AML-193 (cell line): ENCODE results near the gene RGS11.
A peak's percentile ranks its signal among the peaks of the same experiment; 100 is the strongest.

Source experiments
- DNase-seq, 2 experiments: peaks; one replicate each; lab custom pipeline; 2025; lab: John Stamatoyannopoulos, UW

Gene RGS11

GRCh38 chr16:275786-276232 is at the start of gene RGS11:
Gene RGS11 (minus strand): TSS chr16:275944. CDS start chr16:275911, 33 bp downstream.
- DNase-seq, result no peak

DNA sequence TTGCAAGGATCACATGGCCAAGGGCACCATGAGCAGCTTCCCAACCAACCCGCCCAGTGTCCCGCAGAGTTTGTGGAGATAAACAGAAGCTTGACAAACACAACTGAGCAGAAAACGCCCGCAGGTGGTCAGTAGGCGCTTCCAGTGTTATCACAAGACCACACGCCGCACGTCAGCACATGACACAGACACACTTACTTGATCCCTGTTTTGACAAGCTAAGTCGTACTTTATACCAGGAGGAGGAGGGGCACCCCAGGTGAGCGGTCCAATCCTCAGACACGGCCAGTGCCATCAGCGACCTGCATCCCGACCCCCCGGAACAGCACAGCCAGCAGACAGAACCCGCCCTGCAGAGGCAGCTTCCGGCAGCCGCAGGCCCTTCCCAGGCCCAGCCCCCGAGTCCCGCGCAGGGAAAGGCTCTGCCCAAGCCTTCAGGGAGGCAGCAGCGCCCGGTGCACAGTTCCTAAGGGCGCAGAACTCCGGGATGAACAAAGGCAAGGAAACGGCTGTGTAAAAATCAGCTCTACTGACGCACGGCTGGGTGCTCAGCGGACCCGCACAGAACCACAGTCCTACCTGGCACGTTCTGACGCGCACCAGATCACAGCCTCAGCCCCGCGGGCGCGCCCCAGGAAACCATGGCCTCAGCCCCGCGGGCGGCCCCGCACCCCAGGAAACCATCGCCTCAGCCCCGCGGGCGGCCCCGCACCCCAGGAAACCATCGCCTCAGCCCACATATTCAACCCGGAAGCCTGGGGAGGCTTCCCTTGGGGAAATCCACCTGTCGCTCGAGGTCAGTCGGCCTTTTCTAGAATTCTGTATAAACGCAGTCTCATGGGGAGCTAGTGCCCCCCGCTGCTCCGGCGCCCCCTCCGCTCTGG is 48.9 kb upstream of the RGS11 start:
- no peak for DNase-seq

GRCh38 chr16:324201-324450 is 48.4 kb upstream of the RGS11 start:
- no peak for DNase-seq

GRCh38 chr16:322476-323143 is 46.9 kb upstream of the RGS11 start:
- no peak for DNase-seq

GRCh38 chr16:321532-321931 is 45.8 kb upstream of the RGS11 start:
- DNase-seq, result no peak

GRCh38 chr16:320206-320605 is 44.5 kb upstream of the RGS11 start:
- DNase-seq, result no peak

DNA sequence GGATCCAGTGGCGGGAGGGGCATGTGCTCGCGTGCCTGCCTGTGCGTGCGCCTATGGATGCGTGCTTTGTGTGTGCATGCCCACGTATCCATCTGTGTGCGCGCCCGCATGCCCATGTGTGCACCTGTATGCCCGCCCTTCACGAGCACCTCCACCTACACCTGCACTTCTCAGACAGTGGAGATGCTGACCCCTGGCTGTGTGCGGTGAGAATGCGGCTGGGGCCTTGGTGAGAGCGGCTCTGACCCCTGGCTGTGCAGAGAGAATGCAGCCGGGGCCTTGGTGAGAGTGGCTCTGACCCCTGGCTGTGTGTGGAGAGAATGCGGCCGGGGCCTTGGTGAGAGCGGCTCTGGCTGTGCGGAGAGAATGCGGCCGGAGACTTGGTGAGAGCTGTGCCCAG is 42.9 kb upstream of the RGS11 start:
- no peak for DNase-seq

DNA sequence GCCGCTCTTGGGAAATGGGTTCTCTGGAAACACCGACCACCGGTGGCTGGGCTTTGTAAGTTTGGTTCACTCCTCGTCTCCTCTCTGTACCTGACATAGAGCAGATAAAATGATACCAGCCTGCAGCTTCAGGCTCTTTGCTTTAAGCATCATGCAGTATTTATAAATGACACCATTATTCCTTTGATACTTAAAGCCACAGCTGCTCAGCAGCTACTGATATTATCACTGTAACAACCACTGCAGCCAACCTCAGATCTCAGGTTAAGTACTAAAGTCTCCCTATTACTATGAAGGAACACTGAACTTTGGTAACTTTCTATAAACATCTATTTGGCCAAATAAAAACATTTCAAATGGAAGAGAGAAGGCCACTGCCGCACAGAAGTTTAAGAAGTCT is 41.8 kb upstream of the RGS11 start:
- no peak for DNase-seq

- DNase-seq, result no peak
Observed at GRCh38 chr16:316741-317464, 41.2 kb upstream of the RGS11 start.

DNA sequence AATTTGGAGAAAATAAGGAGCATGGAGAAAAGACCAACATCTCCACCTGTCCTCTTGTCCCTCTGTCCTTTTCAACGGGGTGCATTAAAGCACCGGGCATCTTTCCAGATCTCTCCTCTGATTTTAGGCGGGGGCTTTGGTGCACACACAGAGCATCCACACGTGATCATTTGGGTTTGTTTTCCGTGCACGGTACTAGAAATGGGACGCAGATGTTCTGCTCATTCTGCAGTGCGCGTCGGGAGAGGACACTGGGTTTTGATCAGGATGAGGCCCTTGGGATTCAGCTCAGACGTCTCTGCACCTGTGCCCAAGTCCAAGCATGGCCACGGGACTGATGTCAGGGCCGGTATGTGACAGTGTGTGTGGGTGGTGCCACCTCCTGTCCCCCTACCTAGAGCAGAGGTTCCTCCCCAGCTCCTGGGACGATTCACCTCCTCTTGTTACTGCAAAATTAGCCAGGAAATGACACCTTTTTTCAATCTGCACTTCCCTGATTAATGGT is 39.1 kb upstream of the RGS11 start:
- DNase-seq, result no peak

GRCh38 chr16:314351-314750 is 38.6 kb upstream of the RGS11 start:
- no peak for DNase-seq

DNA sequence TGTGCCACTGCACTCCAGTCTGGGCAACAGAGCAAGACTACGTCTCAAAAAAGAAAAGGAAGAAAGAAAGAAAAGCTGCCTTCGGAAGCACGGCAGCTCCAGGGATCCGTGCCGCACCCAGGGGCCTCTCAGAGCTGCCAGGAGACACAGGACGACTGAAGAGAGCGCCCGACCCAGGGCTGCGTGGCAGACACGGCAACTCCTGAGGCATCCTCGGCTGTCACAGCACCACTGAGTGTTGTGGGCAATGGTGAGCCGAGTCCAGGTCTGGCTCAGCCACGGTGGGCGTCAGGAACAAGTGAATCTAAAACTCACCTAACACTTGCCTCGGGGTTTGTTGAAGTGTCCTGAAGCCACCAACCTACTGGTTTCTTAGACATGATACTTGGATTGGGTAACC is 36.0 kb upstream of the RGS11 start:
- no peak for DNase-seq

GRCh38 chr16:309476-309875 is 33.7 kb upstream of the RGS11 start:
- no peak for DNase-seq

- no peak for DNase-seq
Observed at GRCh38 chr16:307691-308312, 32.1 kb upstream of the RGS11 start.

DNA sequence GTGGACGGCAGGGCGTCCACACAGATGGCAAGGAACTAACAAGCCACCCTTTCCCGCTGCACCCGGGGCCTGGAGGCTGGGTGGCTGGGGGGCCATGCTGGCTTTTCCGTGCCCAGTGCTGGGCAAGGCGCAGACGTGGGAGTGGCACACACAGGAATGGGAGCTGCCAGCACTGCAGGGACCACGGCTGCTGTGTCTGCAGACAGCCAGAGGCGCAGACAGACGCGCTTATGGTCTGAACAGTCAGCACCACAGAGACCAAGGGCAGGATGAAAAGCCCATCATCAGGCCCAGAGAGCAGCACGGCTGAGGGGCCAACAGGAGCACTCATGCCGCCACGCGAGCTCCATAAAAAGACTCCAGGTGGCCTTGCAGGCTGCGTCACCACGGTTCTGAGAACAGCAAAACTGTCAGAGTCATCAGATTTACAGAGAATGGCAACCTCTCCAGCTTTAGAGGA is 31.2 kb upstream of the RGS11 start:
- DNase-seq, result no peak

DNA sequence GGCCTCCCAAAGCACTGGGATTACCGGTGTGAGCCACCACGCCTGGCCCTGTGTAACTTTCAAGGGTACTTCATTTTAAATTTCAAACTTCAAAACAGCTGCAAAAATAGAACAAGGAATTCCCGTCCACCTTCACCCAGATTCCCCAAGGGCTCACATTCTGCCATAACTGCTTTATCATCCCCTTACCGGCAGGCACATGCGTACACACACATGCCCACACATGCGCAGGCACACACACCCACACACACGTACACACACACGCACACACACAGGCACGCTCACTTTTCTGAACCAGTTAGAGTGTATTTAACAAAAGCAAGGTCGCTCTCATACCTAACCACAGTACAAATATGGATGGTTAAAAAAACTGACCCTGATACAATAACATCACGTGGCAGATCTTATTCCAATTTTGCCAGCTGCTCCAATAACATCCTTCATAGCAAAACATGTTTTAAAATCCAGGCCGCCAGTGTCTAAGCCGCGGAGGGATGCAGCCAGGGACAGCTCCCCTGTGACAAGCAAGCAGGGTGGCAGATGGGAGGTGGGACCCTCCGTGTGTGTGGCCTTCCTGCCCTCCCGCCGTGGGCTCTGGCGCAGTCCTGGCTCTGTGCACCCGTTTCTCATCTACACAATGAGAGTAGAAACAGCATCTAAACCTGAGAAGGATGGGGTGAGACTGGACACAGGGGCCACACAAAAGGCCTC is 30.3 kb upstream of the RGS11 start:
- no peak for DNase-seq

DNA sequence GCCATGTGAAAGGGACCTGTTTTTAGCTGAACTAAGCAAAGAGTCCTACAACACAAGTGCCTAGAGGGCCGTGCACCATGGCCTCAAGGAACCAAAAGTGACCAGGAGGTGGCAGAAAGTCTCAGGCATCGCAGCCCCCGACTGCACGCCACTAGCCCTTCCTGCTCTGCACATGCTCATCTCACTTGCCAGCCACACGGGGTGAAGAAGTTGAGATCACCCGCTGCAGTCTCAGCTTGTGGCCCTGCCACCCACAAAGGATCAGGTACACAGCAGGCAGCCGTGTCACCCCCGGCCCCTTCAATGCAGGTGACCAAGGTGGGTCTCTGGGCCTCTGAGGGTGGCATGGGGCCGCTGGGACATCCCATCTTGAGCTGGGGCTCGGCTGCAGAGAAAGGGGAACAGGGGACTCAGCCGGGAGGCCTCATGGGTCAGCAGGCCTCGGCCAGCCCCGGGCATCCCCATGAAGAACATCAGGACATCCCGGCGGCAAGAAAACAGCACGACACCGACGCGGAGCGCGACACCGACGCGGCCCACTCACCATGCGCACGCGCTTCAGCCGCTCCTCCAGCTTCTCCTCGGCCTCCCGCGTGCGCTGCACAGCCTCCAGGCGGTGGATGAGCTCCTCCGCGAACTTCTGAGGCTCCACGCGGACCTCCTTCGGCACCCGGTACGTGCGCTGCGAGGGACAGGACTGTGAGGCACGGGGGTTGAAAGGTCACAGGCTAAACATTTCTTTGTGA is 28.2 kb upstream of the RGS11 start:
- DNase-seq, result peak in 1 of 2 experiments; percentile 4

DNA sequence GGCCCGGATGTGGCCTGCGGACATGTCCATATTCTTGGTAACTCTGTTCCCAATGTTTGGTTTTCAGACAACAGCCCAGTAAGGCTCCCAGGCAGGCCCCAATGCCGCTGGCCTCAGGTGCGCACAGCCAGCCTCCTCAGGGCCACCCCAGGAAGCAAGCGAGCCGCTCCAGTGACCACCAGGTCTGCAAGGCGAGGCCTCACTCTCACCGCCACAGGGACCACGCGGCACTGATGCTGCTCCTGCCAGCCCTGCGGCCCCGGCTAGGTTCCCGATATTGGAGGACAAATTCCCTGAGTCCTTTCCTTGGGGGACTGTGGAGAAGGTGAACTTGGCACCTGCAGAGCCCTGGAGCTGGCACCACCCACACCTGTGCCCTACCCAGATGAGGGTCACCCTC is 26.2 kb upstream of the RGS11 start:
- no peak for DNase-seq

- no peak for DNase-seq
Observed at GRCh38 chr16:301235-301634, 25.5 kb upstream of the RGS11 start.

- DNase-seq, result no peak
Observed at GRCh38 chr16:297832-298231, 22.1 kb upstream of the RGS11 start.
